Stomach (tissue), 9 donors: ENCODE data around the gene LMBRD2. TPM values are rescaled to one million over a fixed set of nuclear protein-coding genes. Genes with fewer than 3 reads are reported as not detected.

Experiments used
- DNase-seq, 2 donors: peaks; one replicate each; pipeline versions ENCODE4 v3.0.0 to v3.0.0-alpha.2; 2013 to 2019
- H3K27ac ChIP-seq, 5 donors: fragments of 200-600 bp in 4 of 5; sonication (generic) in 4 of 5; one replicate each; pipeline ENCODE4 v1.5.1; 2013 to 2019; ENCODE audit warnings: mild to moderate bottlenecking in 1 of 5, moderate library complexity in 1 of 5
- H3K27me3 ChIP-seq, 3 donors: fragments of 200-600 bp; sonication (generic); one replicate each; pipeline ENCODE4 v1.5.1; 2017 to 2019; ENCODE audit warnings: mixed run types in 1 of 3
- H3K36me3 ChIP-seq, 4 donors: fragments of 200-600 bp; sonication (generic); 1 replicate in 3 of 4; 2 replicates in 1 of 4; pipeline ENCODE4 v1.5.1; 2016 to 2019
- H3K4me1 ChIP-seq, 4 donors: fragments of 200-600 bp; sonication (generic); one replicate each; pipeline ENCODE4 v1.5.1; 2016 to 2019
- H3K4me3 ChIP-seq, 4 donors: fragments of 200-600 bp; sonication (generic) in 3 of 4; one replicate each; pipeline ENCODE4 v1.5.1; 2016 to 2019; ENCODE audit warnings: mild to moderate bottlenecking in 1 of 4
- H3K9me3 ChIP-seq, 4 donors: fragments of 200-600 bp; sonication (generic); one replicate each; pipeline ENCODE4 v1.5.1; 2016 to 2019
- CTCF ChIP-seq, 7 experiments: fragments of 450-650 bp in 4 of 7; fragments of 200-600 bp in 3 of 7; sonication (generic) in 3 of 7; IDR thresholded peaks; one replicate each; pipeline ENCODE4 v1.5.1; 2016 to 2019; ENCODE audit warnings: antibody characterized with exemption in 7 of 7, control low read depth in 2 of 7, mild to moderate bottlenecking in 1 of 7
- EP300 ChIP-seq: sonication (generic); formaldehyde crosslinking; IDR thresholded peaks from one replicate; pipeline ENCODE4 v1.6.1; 2017; ENCODE audit warnings: antibody characterized with exemption
- POLR2A ChIP-seq, 4 donors: fragments of 450-650 bp; IDR thresholded peaks; one replicate each; pipeline ENCODE4 v1.6.1; 2016; ENCODE audit warnings: antibody characterized with exemption in 4 of 4, control low read depth in 2 of 4, mild to moderate bottlenecking in 1 of 4, moderate library complexity in 1 of 4
- POLR2AphosphoS5 ChIP-seq, 3 donors: sonication (generic); formaldehyde crosslinking; IDR thresholded peaks; one replicate each; pipeline ENCODE4 v1.6.1; 2016; ENCODE audit warnings: antibody characterized with exemption in 3 of 3
- WGBS, 5 donors: extraction: QIAGEN DNeasy Blood & Tissue Kit in 3 of 5; methylation state at CpG; one replicate each; pipeline versions ENCODE4 v1.1.5 to v1.1.7; 2013 to 2018; 5-methylcytosine and 5-hydroxymethylcytosine counted together
- intact Hi-C: fragments of 100-400 bp; cut with DNase I; formaldehyde crosslinking; loops from one replicate; pipeline ENCODE4 v1.15.1; 2023; ENCODE audit warnings: low total_unique reads
- polyA plus RNA-seq, 3 donors: library from polyadenylated mRNA; stranded (reverse); fragments of 200-250 nt; gene quantifications; one replicate each; pipeline ENCODE4 v1.2.3, GENCODE V29; 2013
- total RNA-seq, 5 donors: library from RNA; depleted of rRNA; stranded (reverse); fragments of >200 nt; gene quantifications; one replicate each; pipeline versions ENCODE4 v1.1.0 to v1.2.3, GENCODE V29; 2014 to 2016
- donor health status: healthy with polysubstance abuse.
- donor health status: Bipolar disorder and iron deficiency.
- donor health status: healthy.

LMBRD2 gene
- total and polyA plus RNA-seq, 8 donors = 0.58 to 122 (median 4.9) TPM

- Histone ChIP-seq H3K4me3 (peak overlapping the region; percentile 7 to 26 (median 16)), H3K27ac (no peak overlapping the region), H3K36me3 (no peaks in the 10 kb centered on the region), H3K27me3 (peaks cover 0 to 25% (median 13%) of the 10 kb centered on the region in 3 donors), H3K9me3 (no peaks in the 10 kb centered on the region), H3K4me1 (peaks cover 0 to 13% (median 0%) of the 10 kb centered on the region in 4 donors)
- DNase-seq = no peak
- TF ChIP-seq CTCF (IDR thresholded peaks at IDR 0.05) (no peak), POLR2A (IDR thresholded peaks at IDR 0.05) (no peak), POLR2AphosphoS5 (IDR thresholded peaks at IDR 0.05) (no peak)
- intact Hi-C loops = no loop called here
- 20 to 43% (median 37%) methylated on average over 9 of the region's 9 CpGs for WGBS, 5 donors
These were observed 80.8 kb downstream of the LMBRD2 start for GRCh38 chr5:36070687-36071571.

GRCh38 chr5:36068751-36069281, 82.9 kb downstream of the LMBRD2 start:
- intact Hi-C loops = no loop called here
- 87 to 98% (median 95%) methylated on average over 5 of the region's 5 CpGs for WGBS, 5 donors
- Histone ChIP-seq H3K4me1 (peaks cover 0 to 13% (median 0%) of the 10 kb centered on the region in 4 donors), H3K36me3 (no peaks in the 10 kb centered on the region), H3K9me3 (no peaks in the 10 kb centered on the region), H3K4me3 (no peak overlapping the region), H3K27ac (no peak overlapping the region), H3K27me3 (peaks cover 0 to 38% (median 13%) of the 10 kb centered on the region in 3 donors)
- TF ChIP-seq EP300 (no peak), POLR2A (IDR thresholded peaks at IDR 0.05) (no peak), CTCF (IDR thresholded peaks at IDR 0.05) (no peak), POLR2AphosphoS5 (IDR thresholded peaks at IDR 0.05) (no peak)
- no peak for DNase-seq

- Histone ChIP-seq H3K4me1 (peaks cover 0 to 13% (median 0%) of the 10 kb centered on the region in 4 donors), H3K4me3 (no peak within 1 kb of the TSS), H3K27me3 (peaks cover 0 to 38% (median 13%) of the 10 kb centered on the region in 3 donors), H3K36me3 (no peaks in the 10 kb centered on the region), H3K27ac (no peak within 1 kb of the TSS), H3K9me3 (peaks cover 0 to 5% (median 0%) of the 10 kb centered on the region in 4 donors)
- WGBS, 5 donors = 1 to 5% (median 3%) methylated on average over 14 to 22 of the region's 22 CpGs
- peak in 1 of 2 donors; percentile 16 for DNase-seq
- no peak for TF ChIP-seq POLR2AphosphoS5 (IDR thresholded peaks at IDR 0.05)
- TF ChIP-seq CTCF (IDR thresholded peaks at IDR 0.05) = no peak
- no peak for TF ChIP-seq EP300
- TF ChIP-seq POLR2A (IDR thresholded peaks at IDR 0.05) = no peak
- intact Hi-C loops = no loop called here
These were observed 85.0 kb downstream of the LMBRD2 start, which contains the start of gene UGT3A2 for GRCh38 chr5:36066540-36067210. TSS of gene UGT3A2 (minus strand) at chr5:36066882. CDS start at chr5:36066789, 93 bp downstream.

- intact Hi-C loops = no loop called here
- Histone ChIP-seq H3K36me3 (no peaks in the 10 kb centered on the region), H3K4me3 (no peak overlapping the region), H3K27ac (no peak overlapping the region), H3K27me3 (peaks cover 0 to 38% (median 13%) of the 10 kb centered on the region in 3 donors), H3K4me1 (peaks cover 0 to 8% (median 0%) of the 10 kb centered on the region in 4 donors), H3K9me3 (peaks cover 0 to 5% (median 0%) of the 10 kb centered on the region in 4 donors)
- 28 to 44% (median 29%) methylated on average over 9 to 13 of the region's 13 CpGs for WGBS, 5 donors
- DNase-seq = no peak
- TF ChIP-seq CTCF (IDR thresholded peaks at IDR 0.05) (no peak), POLR2A (IDR thresholded peaks at IDR 0.05) (no peak), EP300 (no peak), POLR2AphosphoS5 (IDR thresholded peaks at IDR 0.05) (no peak)
These were observed 85.6 kb downstream of the LMBRD2 start for GRCh38 chr5:36066001-36066539.
